Hepatocyte (in vitro differentiated cells): ENCODE measurements around the gene ACAD9. TPM values are rescaled to one million over a fixed set of nuclear protein-coding genes. Genes with fewer than 3 reads are reported as not detected.
"Not testable (repeated sequence)": the region's sequence is repeated elsewhere in the genome, so short reads cannot be mapped to it uniquely, and the experiment has no call there.

Experiments used
- DNase-seq: peaks from one replicate; pipeline ENCODE4 v3.0.0-alpha.2; 2016; ENCODE audit warnings: low spot score
- H2AFZ ChIP-seq: fragments of 200-600 bp; sonication (generic); 2 replicates; pipeline ENCODE4 v1.6.0; 2016; ENCODE audit warnings: antibody characterized with exemption, mild to moderate bottlenecking
- H3K27ac ChIP-seq: fragments of 200-600 bp; sonication (generic); 2 replicates; pipeline ENCODE4 v1.5.1; 2016; ENCODE audit warnings: mild to moderate bottlenecking
- H3K27me3 ChIP-seq: fragments of 200-600 bp; sonication (generic); 2 replicates; pipeline ENCODE4 v1.6.1; 2016
- H3K36me3 ChIP-seq: fragments of 200-600 bp; sonication (generic); replicated peaks from 2 replicates; pipeline ENCODE4 v1.5.1; 2016; ENCODE audit warnings: low read depth; ENCODE audit not compliant: insufficient read depth
- H3K4me1 ChIP-seq: fragments of 200-600 bp; sonication (generic); 2 replicates; pipeline ENCODE4 v1.5.1; 2016; ENCODE audit warnings: mild to moderate bottlenecking, moderate library complexity; ENCODE audit not compliant: insufficient read depth
- H3K4me2 ChIP-seq: fragments of 200-600 bp; sonication (generic); 2 replicates; pipeline ENCODE4 v1.6.0; 2016
- H3K4me3 ChIP-seq: fragments of 200-600 bp; sonication (generic); 2 replicates; pipeline ENCODE4 v1.5.1; 2016; ENCODE audit warnings: mild to moderate bottlenecking
- H3K79me2 ChIP-seq: fragments of 200-600 bp; sonication (generic); 2 replicates; pipeline ENCODE4 v1.6.0; 2017; ENCODE audit warnings: mild to moderate bottlenecking
- H3K9me2 ChIP-seq: fragments of 200-600 bp; sonication (generic); replicated peaks from 2 replicates; pipeline ENCODE4 v1.6.0; 2017; ENCODE audit warnings: mild to moderate bottlenecking; ENCODE audit not compliant: insufficient read depth
- H3K9me3 ChIP-seq: fragments of 200-600 bp; sonication (generic); 2 replicates; pipeline ENCODE4 v1.5.1; 2016; ENCODE audit warnings: low read depth, mild to moderate bottlenecking
- H4K20me1 ChIP-seq: fragments of 200-600 bp; sonication (generic); 2 replicates; pipeline ENCODE4 v1.6.0; 2016; ENCODE audit warnings: mild to moderate bottlenecking; ENCODE audit not compliant: insufficient read depth, poor library complexity, severe bottlenecking
- EZH2 ChIP-seq: fragments of 200-600 bp; sonication (generic); IDR thresholded peaks from 2 replicates; pipeline ENCODE4 v1.6.1; 2016; ENCODE audit warnings: antibody characterized with exemption, mild to moderate bottlenecking, borderline replicate concordance
- EZH2phosphoT487 ChIP-seq: fragments of 200-600 bp; sonication (generic); IDR thresholded peaks from one replicate; pipeline ENCODE4 v1.6.1; 2018; ENCODE audit warnings: antibody characterized with exemption, mild to moderate bottlenecking, low read depth, moderate library complexity; ENCODE audit not compliant: unreplicated experiment, severe bottlenecking
- WGBS: methylation state at CpG from one replicate; pipeline ENCODE4 v1.1.6; 2016; ENCODE audit warnings: low lambda C conversion rate; ENCODE audit errors: missing lambda C conversion rate; 5-methylcytosine and 5-hydroxymethylcytosine counted together
- polyA plus RNA-seq: library from polyadenylated mRNA; unstranded; fragments of >200 nt; fragmentation: Nextera tagmentation; extraction: Ambion mirVana; gene quantifications from 2 replicates; pipeline ENCODE4 v1.2.1, GENCODE V29; 2016
- total RNA-seq: library from RNA; depleted of rRNA; stranded (reverse); fragments of >200 nt; gene quantifications from 2 replicates; pipeline ENCODE4 v1.2.3, GENCODE V29; 2014
- TF ChIP-seq, protein P1 (sequence below): fragments of 200-600 bp; sonication (generic); IDR thresholded peaks from 2 replicates; pipeline ENCODE4 v1.5.1; 2016; ENCODE audit warnings: antibody characterized with exemption, mild to moderate bottlenecking; ENCODE audit not compliant: poor library complexity

The ACAD9 gene
- total and polyA plus RNA-seq, 2 experiments from 2014 or later: 32.0 to 33.8 TPM

DNA sequence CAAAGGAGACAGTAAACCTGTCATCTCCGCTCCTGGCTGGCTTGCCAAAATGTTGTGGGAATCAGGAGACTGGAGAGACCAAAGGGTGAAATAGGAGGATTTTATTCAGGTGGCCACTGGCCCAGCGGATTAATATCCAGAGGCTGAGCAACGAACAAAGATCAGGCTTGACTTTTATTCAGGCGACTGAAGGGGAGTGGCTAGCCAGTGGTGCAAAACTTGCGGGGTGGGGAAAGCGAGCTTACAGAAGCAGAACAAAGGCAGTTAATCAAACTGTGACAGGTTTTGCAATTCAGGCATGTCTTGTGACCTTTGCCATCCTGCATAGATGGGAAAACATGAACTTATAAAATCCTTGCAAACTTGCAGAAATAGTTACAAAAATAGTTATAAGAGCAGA lies 19.8 kb upstream of the ACAD9 start:
- no peak for DNase-seq
- no peaks in the 10 kb centered on the region for H3K27me3 ChIP-seq
- H3K79me2 ChIP-seq: no peaks in the 10 kb centered on the region
- no peaks in the 10 kb centered on the region for H3K9me3 ChIP-seq
- H3K36me3 ChIP-seq: no peaks in the 10 kb centered on the region
- H3K4me2 ChIP-seq: no peak overlapping the region
- no peak overlapping the region for H2AFZ ChIP-seq
- TF ChIP-seq, protein P1, sequence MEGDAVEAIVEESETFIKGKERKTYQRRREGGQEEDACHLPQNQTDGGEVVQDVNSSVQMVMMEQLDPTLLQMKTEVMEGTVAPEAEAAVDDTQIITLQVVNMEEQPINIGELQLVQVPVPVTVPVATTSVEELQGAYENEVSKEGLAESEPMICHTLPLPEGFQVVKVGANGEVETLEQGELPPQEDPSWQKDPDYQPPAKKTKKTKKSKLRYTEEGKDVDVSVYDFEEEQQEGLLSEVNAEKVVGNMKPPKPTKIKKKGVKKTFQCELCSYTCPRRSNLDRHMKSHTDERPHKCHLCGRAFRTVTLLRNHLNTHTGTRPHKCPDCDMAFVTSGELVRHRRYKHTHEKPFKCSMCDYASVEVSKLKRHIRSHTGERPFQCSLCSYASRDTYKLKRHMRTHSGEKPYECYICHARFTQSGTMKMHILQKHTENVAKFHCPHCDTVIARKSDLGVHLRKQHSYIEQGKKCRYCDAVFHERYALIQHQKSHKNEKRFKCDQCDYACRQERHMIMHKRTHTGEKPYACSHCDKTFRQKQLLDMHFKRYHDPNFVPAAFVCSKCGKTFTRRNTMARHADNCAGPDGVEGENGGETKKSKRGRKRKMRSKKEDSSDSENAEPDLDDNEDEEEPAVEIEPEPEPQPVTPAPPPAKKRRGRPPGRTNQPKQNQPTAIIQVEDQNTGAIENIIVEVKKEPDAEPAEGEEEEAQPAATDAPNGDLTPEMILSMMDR: no peak
- no peak for TF ChIP-seq EZH2phosphoT487
- no peak for TF ChIP-seq EZH2
- no peaks in the 10 kb centered on the region for H3K9me2 ChIP-seq
- H3K4me1 ChIP-seq: no peaks in the 10 kb centered on the region
- no peak overlapping the region for H3K4me3 ChIP-seq
- no peak overlapping the region for H3K27ac ChIP-seq
- WGBS: 90% methylated on average over 6 of the region's 6 CpGs
- no peaks in the 10 kb centered on the region for H4K20me1 ChIP-seq

DNA sequence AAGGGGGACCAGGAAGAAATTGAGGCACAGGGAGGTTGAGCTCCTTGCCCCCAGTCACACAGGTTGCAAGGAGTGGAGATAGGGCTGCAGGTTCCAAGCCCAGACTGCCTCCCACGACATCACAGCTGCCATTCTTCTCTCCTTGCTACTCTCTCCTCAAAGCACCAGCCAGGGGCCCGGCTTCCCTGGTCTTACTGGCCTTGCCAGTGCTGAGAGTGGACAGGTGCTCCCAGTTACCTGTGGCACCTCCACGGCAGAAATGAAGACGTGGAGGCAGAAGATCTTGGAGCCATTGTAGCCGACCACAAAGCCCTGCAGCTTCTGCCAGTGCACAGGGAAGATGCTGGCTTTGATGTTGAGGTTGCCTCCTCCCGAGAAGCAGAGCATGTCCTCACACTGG lies 17.9 kb upstream of the ACAD9 start:
- Histone ChIP-seq H3K27me3 (no peaks in the 10 kb centered on the region), H3K9me3 (no peaks in the 10 kb centered on the region)

DNA sequence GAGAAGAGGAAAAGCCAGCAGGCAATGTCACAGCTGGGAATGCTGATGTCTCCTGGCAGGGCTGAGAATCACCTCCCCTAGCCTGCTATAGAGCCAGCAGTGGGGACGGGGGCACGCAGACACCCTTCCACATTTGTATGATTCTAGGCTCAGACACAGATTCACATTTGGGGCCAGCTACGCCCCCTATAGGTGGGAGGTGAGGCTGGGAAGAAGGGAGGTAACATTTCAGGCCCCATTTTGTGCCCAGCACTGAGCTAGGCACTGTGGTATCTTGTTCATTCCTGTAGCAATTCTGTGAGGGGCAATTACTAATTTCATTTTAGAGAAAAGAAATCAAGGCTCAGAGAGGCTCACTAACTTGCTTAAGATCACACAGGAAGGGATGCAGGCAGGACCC lies 15.9 kb upstream of the ACAD9 start:
- DNase-seq: no peak
- H3K4me3 ChIP-seq: no peak overlapping the region
- H3K4me2 ChIP-seq: no peak overlapping the region
- no peaks in the 10 kb centered on the region for H3K79me2 ChIP-seq
- no peak overlapping the region for H2AFZ ChIP-seq
- H3K9me3 ChIP-seq: no peaks in the 10 kb centered on the region
- no peaks in the 10 kb centered on the region for H4K20me1 ChIP-seq
- H3K9me2 ChIP-seq: no peaks in the 10 kb centered on the region
- no peaks in the 10 kb centered on the region for H3K27me3 ChIP-seq
- no peak overlapping the region for H3K27ac ChIP-seq
- H3K4me1 ChIP-seq: no peaks in the 10 kb centered on the region
- no peaks in the 10 kb centered on the region for H3K36me3 ChIP-seq
- no peak for TF ChIP-seq EZH2
- TF ChIP-seq, protein P1: no peak
- 74% methylated on average over 3 of the region's 3 CpGs for WGBS

More for the DNA sequence above, 17.9 kb upstream of the ACAD9 start:
- no peaks in the 10 kb centered on the region for H3K79me2 ChIP-seq
- DNase-seq: no peak
- H3K4me2 ChIP-seq: no peak overlapping the region
- H3K4me3 ChIP-seq: no peak overlapping the region
- H3K4me1 ChIP-seq: no peaks in the 10 kb centered on the region
- H3K27ac ChIP-seq: no peak overlapping the region
- WGBS: 91% methylated on average over 6 of the region's 6 CpGs
- TF ChIP-seq EZH2: no peak
- no peak for TF ChIP-seq EZH2phosphoT487
- no peaks in the 10 kb centered on the region for H3K9me2 ChIP-seq
- no peaks in the 10 kb centered on the region for H4K20me1 ChIP-seq
- no peaks in the 10 kb centered on the region for H3K36me3 ChIP-seq
- H2AFZ ChIP-seq: no peak overlapping the region

DNA sequence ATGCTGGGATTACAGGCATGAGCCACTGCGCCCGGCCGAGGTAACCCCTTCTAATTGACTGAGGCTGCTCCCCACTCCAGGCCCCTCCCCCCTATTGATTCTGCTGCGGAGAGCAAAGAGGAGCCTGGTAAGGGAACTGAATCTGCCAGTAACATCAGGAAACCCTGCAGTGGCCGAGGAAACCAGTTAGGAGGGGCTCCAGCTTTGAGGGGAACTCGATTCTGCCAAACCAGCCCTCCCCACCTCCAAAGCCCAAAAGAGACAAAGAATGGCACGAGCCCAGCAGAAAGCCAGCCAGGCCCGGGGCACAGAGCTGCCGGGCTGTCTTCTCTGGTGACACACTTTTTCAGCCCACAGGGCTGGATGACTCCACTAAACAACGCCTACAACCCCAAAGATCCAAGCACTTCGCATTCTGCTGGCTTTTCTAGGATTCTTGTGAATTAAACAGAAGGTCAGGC lies 15.0 kb upstream of the ACAD9 start:
- Histone ChIP-seq H3K27me3 (no peaks in the 10 kb centered on the region), H2AFZ (no peak overlapping the region)
- no peak for DNase-seq

DNA sequence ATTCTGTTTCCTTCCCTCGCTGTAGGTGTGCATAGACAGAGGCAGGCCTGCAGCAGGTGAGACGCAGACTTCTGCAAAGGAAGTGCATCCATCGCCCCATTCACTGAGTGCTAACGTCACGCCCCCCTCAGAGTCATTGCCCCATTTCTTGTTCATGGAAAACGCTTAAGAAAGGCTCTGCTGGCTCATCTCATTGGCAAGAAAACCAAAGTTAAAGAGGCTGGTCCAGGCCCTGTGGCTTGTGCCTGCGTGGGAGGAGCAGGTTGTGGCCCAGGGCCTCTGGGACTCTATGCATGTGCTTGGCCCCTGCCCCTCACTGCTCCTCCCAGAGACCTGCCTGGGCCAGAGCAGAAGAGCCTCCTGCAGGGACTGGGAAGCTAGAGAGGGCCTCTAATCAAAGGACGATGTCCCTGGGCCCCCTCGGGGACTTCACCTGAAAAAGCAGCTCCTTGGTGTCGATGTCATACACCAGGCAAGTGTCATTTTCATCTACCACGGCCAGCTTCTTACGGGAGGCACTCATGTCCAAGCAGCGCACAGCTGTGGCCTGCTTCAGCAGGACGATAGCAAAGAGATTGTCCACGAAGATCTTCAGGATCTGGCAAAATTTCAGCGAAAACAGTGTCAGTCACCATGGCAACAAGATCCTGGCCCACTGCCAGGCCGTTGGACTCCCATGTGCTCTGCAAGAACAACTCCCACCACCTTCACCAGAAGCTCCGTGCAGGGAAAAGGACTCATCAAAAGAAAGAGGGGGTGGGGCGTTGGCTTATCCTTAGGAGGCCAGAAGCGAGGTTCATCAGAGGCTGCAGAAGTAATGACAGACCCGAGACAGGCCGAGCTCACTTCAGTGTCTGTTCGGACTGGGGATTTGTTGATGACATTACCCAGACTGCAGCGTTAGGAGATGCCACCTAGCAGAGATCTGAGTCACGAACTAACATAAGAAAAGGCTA lies 14.3 kb upstream of the ACAD9 start:
- not testable (repeated sequence) for H3K36me3 ChIP-seq, H3K27ac ChIP-seq, H3K4me1 ChIP-seq, H2AFZ ChIP-seq, H4K20me1 ChIP-seq, H3K27me3 ChIP-seq, H3K9me2 ChIP-seq, H3K9me3 ChIP-seq, H3K79me2 ChIP-seq, H3K4me2 ChIP-seq, H3K4me3 ChIP-seq
- DNase-seq: peak; percentile 63
- 65% methylated on average over 20 of the region's 25 CpGs for WGBS

More for the DNA sequence above, 15.0 kb upstream of the ACAD9 start:
- H3K36me3 ChIP-seq: no peaks in the 10 kb centered on the region
- no peak overlapping the region for H3K4me2 ChIP-seq
- 68% methylated on average over 11 of the region's 11 CpGs for WGBS
- H3K4me3 ChIP-seq: no peak overlapping the region
- no peaks in the 10 kb centered on the region for H3K9me2 ChIP-seq
- H3K9me3 ChIP-seq: no peaks in the 10 kb centered on the region
- TF ChIP-seq, protein P1: no peak
- TF ChIP-seq EZH2phosphoT487 (no peak), EZH2 (no peak)
- H4K20me1 ChIP-seq: no peaks in the 10 kb centered on the region
- no peaks in the 10 kb centered on the region for H3K4me1 ChIP-seq
- no peaks in the 10 kb centered on the region for H3K79me2 ChIP-seq
- H3K27ac ChIP-seq: no peak overlapping the region
